Natural killer cell (primary cell): ENCODE data around the gene CABLES2. TPM values are rescaled to one million over a fixed set of nuclear protein-coding genes. Genes with fewer than 3 reads are reported as not detected.

Source experiments
- ATAC-seq, 3 donors: fragments of 150-1000 bp in 2 of 3; fragments of 200-7000 bp in 1 of 3; cut with Tn5 transposase; 1 replicate in 1 of 3; 2 replicates in 2 of 3; pipeline ENCODE4 v1.10.0; 2021; ENCODE audit warnings: mild to moderate bottlenecking in 2 of 3, moderate library complexity in 2 of 3
- DNase-seq, 2 donors: peaks; one replicate each; pipeline versions ENCODE4 v3.0.0 to v3.0.0-alpha.2; 2013 to 2021; ENCODE audit warnings: mixed read lengths in 1 of 2
- H3K27ac ChIP-seq: one replicate; pipeline ENCODE4 v1.5.1; 2013; ENCODE audit warnings: mild to moderate bottlenecking, low read length
- H3K27me3 ChIP-seq: one replicate; pipeline ENCODE4 v1.6.1; 2013; ENCODE audit warnings: low read length; ENCODE audit not compliant: control insufficient read depth, insufficient read depth
- H3K36me3 ChIP-seq: one replicate; pipeline ENCODE4 v1.6.1; 2013; ENCODE audit warnings: low read length; ENCODE audit not compliant: control insufficient read depth, insufficient read depth
- H3K4me1 ChIP-seq: one replicate; pipeline ENCODE4 v1.6.1; 2013; ENCODE audit warnings: low read length; ENCODE audit not compliant: control insufficient read depth, insufficient read depth
- H3K4me3 ChIP-seq: one replicate; pipeline ENCODE4 v1.5.1; 2013; ENCODE audit warnings: low read length
- H3K9me3 ChIP-seq: one replicate; pipeline ENCODE4 v1.6.1; 2013; ENCODE audit warnings: low read length; ENCODE audit not compliant: control insufficient read depth, insufficient read depth
- H3K27ac Mint-ChIP-seq, 2 donors: one replicate each; pipeline ENCODE4 v1.8.0; 2022; ENCODE audit warnings: mild to moderate bottlenecking in 2 of 2, mixed read lengths in 2 of 2, moderate library complexity in 1 of 2
- H3K27me3 Mint-ChIP-seq, 2 donors: one replicate each; pipeline ENCODE4 v1.8.0; 2022; ENCODE audit warnings: low read depth in 2 of 2, mixed read lengths in 2 of 2
- H3K36me3 Mint-ChIP-seq: one replicate; pipeline ENCODE4 v1.8.0; 2022; ENCODE audit warnings: mixed read lengths
- H3K4me1 Mint-ChIP-seq, 2 donors: one replicate each; pipeline ENCODE4 v1.8.0; 2022; ENCODE audit warnings: mixed read lengths in 2 of 2
- H3K4me3 Mint-ChIP-seq: one replicate; pipeline ENCODE4 v1.8.0; 2022; ENCODE audit warnings: mild to moderate bottlenecking, moderate library complexity, mixed read lengths
- H3K9me3 Mint-ChIP-seq, 2 donors: one replicate each; pipeline ENCODE4 v1.8.0; 2022; ENCODE audit warnings: mixed read lengths in 2 of 2
- CTCF ChIP-seq: fragments of 200-600 bp; IDR thresholded peaks from one replicate; pipeline ENCODE4 v1.8.0; 2022; ENCODE audit warnings: antibody characterized with exemption
- WGBS: methylation state at CpG from one replicate; pipeline ENCODE4 v1.1.7; 2013; ENCODE audit warnings: missing lambda C conversion rate; ENCODE audit not compliant: insufficient coverage; 5-methylcytosine and 5-hydroxymethylcytosine counted together
- intact Hi-C: fragments of 100-400 bp; cut with micrococcal nuclease; formaldehyde crosslinking; loops from one replicate; pipeline ENCODE4 v1.14.2; 2022
- total RNA-seq, 4 donors: library from RNA; stranded (reverse); fragments of 120-200 nt in 1 of 4; gene quantifications; one replicate each; pipeline versions ENCODE4 v1.2.3 to v1.2.4, GENCODE V29; 2013 to 2022

The CABLES2 gene
- total RNA-seq, 3 donors from 2014 or later (not counting 1 experiment from before 2014, with no cell fraction given), result 8.0 to 9.3 (median 8.4) TPM

GRCh38 chr20:62433658-62434497 lies 26.8 kb upstream of the CABLES2 start:
- no peaks in the 10 kb centered on the region for H3K4me1 Mint-ChIP-seq
- no peak for TF ChIP-seq CTCF
- intact Hi-C loops, result no loop called here
- WGBS, result 39% methylated on average over 30 of the region's 32 CpGs
- H3K4me3 Mint-ChIP-seq, result no peak overlapping the region
- ATAC-seq (no peak), DNase-seq (no peak)
- no peaks in the 10 kb centered on the region for H3K9me3 ChIP-seq
- no peaks in the 10 kb centered on the region for H3K4me1 ChIP-seq
- no peak overlapping the region for H3K4me3 ChIP-seq
- H3K9me3 Mint-ChIP-seq, result no peaks in the 10 kb centered on the region
- H3K27ac ChIP-seq, result no peak overlapping the region
- no peaks in the 10 kb centered on the region for H3K36me3 Mint-ChIP-seq
- no peaks in the 10 kb centered on the region for H3K36me3 ChIP-seq
- H3K27me3 ChIP-seq, result no peaks in the 10 kb centered on the region
- peaks cover 11 to 24% of the 10 kb centered on the region in 2 donors for H3K27me3 Mint-ChIP-seq
- no peak overlapping the region for H3K27ac Mint-ChIP-seq

GRCh38 chr20:62430866-62431447 lies 23.9 kb upstream of the CABLES2 start:
- Histone ChIP-seq H3K27ac (no peak overlapping the region), H3K36me3 (no peaks in the 10 kb centered on the region), H3K27me3 (no peaks in the 10 kb centered on the region), H3K4me3 (no peak overlapping the region), H3K9me3 (no peaks in the 10 kb centered on the region), H3K4me1 (no peaks in the 10 kb centered on the region)
- Mint-ChIP-seq H3K27me3 (peaks cover 11 to 24% of the 10 kb centered on the region in 2 donors), H3K27ac (no peak overlapping the region), H3K4me3 (no peak overlapping the region), H3K36me3 (no peaks in the 10 kb centered on the region), H3K9me3 (no peaks in the 10 kb centered on the region), H3K4me1 (no peaks in the 10 kb centered on the region)
- intact Hi-C loops, result no loop called here
- no peak for ATAC-seq
- no peak for TF ChIP-seq CTCF
- WGBS, result 83% methylated on average over 23 of the region's 23 CpGs
- no peak for DNase-seq

- Mint-ChIP-seq H3K4me3 (no peak overlapping the region), H3K36me3 (no peaks in the 10 kb centered on the region), H3K27ac (no peak overlapping the region), H3K4me1 (no peaks in the 10 kb centered on the region), H3K9me3 (no peaks in the 10 kb centered on the region), H3K27me3 (peaks cover 11 to 21% of the 10 kb centered on the region in 2 donors)
- Histone ChIP-seq H3K27ac (no peak overlapping the region), H3K4me1 (no peaks in the 10 kb centered on the region), H3K36me3 (no peaks in the 10 kb centered on the region), H3K27me3 (no peaks in the 10 kb centered on the region), H3K9me3 (no peaks in the 10 kb centered on the region), H3K4me3 (no peak overlapping the region)
- 83% methylated on average over 8 of the region's 10 CpGs for WGBS
- intact Hi-C loops, result no loop called here
- no peak for ATAC-seq
- no peak for DNase-seq
- no peak for TF ChIP-seq CTCF
Observed at GRCh38 chr20:62430311-62430853, 23.3 kb upstream of the CABLES2 start.
